ENCODE data around the gene TBK1. TPM values are rescaled to one million over a fixed set of nuclear protein-coding genes. Genes with fewer than 3 reads are reported as not detected.

Gene TBK1
- total RNA-seq, 2 experiments from 2014 or later: 22.7 to 29.5 TPM

GRCh38 chr12:64455506-64455905 lies 3.6 kb downstream of the TBK1 start:
- ChIA-PET POLR2A (interaction anchor here (0.6 to 0.9 kb wide), 3 partner anchors 12 to 35 kb away, joined by 3 to 4 read pairs (median 3); no protein-coding TSS in a partner anchor), CTCF (ENCODE audit: unreplicated experiment) (no interaction called here)
- H3K9me2 ChIP-seq (ENCODE audit: insufficient read depth, low read length): no peaks in the 10 kb centered on the region
- no TSS peak for BruUV-seq (replicated peaks)
- peaks cover 53% of the 10 kb centered on the region for H3K36me3 ChIP-seq (ENCODE audit: insufficient read depth, low read length)
- peaks cover 34% of the 10 kb centered on the region for H3K4me1 ChIP-seq (ENCODE audit: insufficient read depth, low read length, poor library complexity, severe bottlenecking)
- intact Hi-C loops (cut with micrococcal nuclease; ENCODE audit: unreplicated experiment): no loop called here
- H3K4me3 ChIP-seq (ENCODE audit: low read depth, low read length, poor library complexity, severe bottlenecking): no peak overlapping the region
- peaks cover 20% of the 10 kb centered on the region; the same call in 1 of the 2 replicates for H4K20me1 ChIP-seq (ENCODE audit: insufficient read depth, low read length)
- TF ChIP-seq EZH2phosphoT487 (IDR thresholded peaks at IDR 0.05; ENCODE audit: borderline replicate concordance, low read depth, low read length) (no peak), CTCF (conservative IDR thresholded peaks at IDR 0.05; ENCODE audit: low read length) (no peak)
- H3K9me3 ChIP-seq (ENCODE audit: low read length): no peaks in the 10 kb centered on the region
- no peak for DNase-seq (ENCODE audit: low spot score)
- H3K79me2 ChIP-seq (ENCODE audit: insufficient read depth, low read depth, low read length): peaks cover 84% of the 10 kb centered on the region
- H3K27ac ChIP-seq (ENCODE audit: low read depth, low read length, poor library complexity, severe bottlenecking): no peak overlapping the region
- H2AFZ ChIP-seq (ENCODE audit: low read length): no peak overlapping the region
- 0 out of 2 replicates have a peak overlapping the region, but pooled peaks have one; percentile 2 for H3K4me2 ChIP-seq (ENCODE audit: low read length)

GRCh38 chr12:64456119-64456518 lies 4.2 kb downstream of the TBK1 start:
- no peak overlapping the region for H3K4me3 ChIP-seq (ENCODE audit: low read depth, low read length, poor library complexity, severe bottlenecking)
- BruUV-seq (replicated peaks): no TSS peak
- peaks cover 88% of the 10 kb centered on the region for H3K79me2 ChIP-seq (ENCODE audit: insufficient read depth, low read depth, low read length)
- H3K36me3 ChIP-seq (ENCODE audit: insufficient read depth, low read length): peaks cover 56% of the 10 kb centered on the region
- peaks cover 20% of the 10 kb centered on the region; the same call in 1 of the 2 replicates for H4K20me1 ChIP-seq (ENCODE audit: insufficient read depth, low read length)
- ChIA-PET CTCF (ENCODE audit: unreplicated experiment) (no interaction called here), POLR2A (interaction anchor here (0.6 to 0.9 kb wide), 3 partner anchors 11 to 35 kb away, joined by 3 to 4 read pairs (median 3); no protein-coding TSS in a partner anchor)
- no peak overlapping the region for H3K4me2 ChIP-seq (ENCODE audit: low read length)
- H2AFZ ChIP-seq (ENCODE audit: low read length): no peak overlapping the region
- DNase-seq (ENCODE audit: low spot score): no peak
- peaks cover 28% of the 10 kb centered on the region for H3K4me1 ChIP-seq (ENCODE audit: insufficient read depth, low read length, poor library complexity, severe bottlenecking)
- intact Hi-C loops (cut with micrococcal nuclease; ENCODE audit: unreplicated experiment): no loop called here
- TF ChIP-seq CTCF (conservative IDR thresholded peaks at IDR 0.05; ENCODE audit: low read length) (no peak), EZH2phosphoT487 (IDR thresholded peaks at IDR 0.05; ENCODE audit: borderline replicate concordance, low read depth, low read length) (no peak)
- H3K9me3 ChIP-seq (ENCODE audit: low read length): no peaks in the 10 kb centered on the region
- no peak overlapping the region for H3K27ac ChIP-seq (ENCODE audit: low read depth, low read length, poor library complexity, severe bottlenecking)
- H3K9me2 ChIP-seq (ENCODE audit: insufficient read depth, low read length): no peaks in the 10 kb centered on the region

GRCh38 chr12:64457032-64457431 lies 5.1 kb downstream of the TBK1 start:
- TF ChIP-seq EZH2phosphoT487 (IDR thresholded peaks at IDR 0.05; ENCODE audit: borderline replicate concordance, low read depth, low read length) (no peak), CTCF (conservative IDR thresholded peaks at IDR 0.05; ENCODE audit: low read length) (no peak)
- no peak overlapping the region for H3K4me3 ChIP-seq (ENCODE audit: low read depth, low read length, poor library complexity, severe bottlenecking)
- H3K36me3 ChIP-seq (ENCODE audit: insufficient read depth, low read length): peaks cover 65% of the 10 kb centered on the region
- H3K79me2 ChIP-seq (ENCODE audit: insufficient read depth, low read depth, low read length): peaks cover 92% of the 10 kb centered on the region
- POLR2A ChIA-PET: interaction anchor here (0.7 to 1.0 kb wide), 3 partner anchors 26 to 241 kb away, joined by 3 read pairs; no protein-coding TSS in a partner anchor
- H2AFZ ChIP-seq (ENCODE audit: low read length): no peak overlapping the region
- no peaks in the 10 kb centered on the region for H3K9me2 ChIP-seq (ENCODE audit: insufficient read depth, low read length)
- no TSS peak for BruUV-seq (replicated peaks)
- H3K4me1 ChIP-seq (ENCODE audit: insufficient read depth, low read length, poor library complexity, severe bottlenecking): peaks cover 26% of the 10 kb centered on the region
- intact Hi-C loops (cut with micrococcal nuclease; ENCODE audit: unreplicated experiment): no loop called here
- H4K20me1 ChIP-seq (ENCODE audit: insufficient read depth, low read length): peaks cover 20% of the 10 kb centered on the region; the same call in 1 of the 2 replicates
- no peak overlapping the region for H3K27ac ChIP-seq (ENCODE audit: low read depth, low read length, poor library complexity, severe bottlenecking)
- no peak for DNase-seq (ENCODE audit: low spot score)
- CTCF ChIA-PET (ENCODE audit: unreplicated experiment): interaction anchor here (0.5 kb wide), 1 partner anchor 788 kb away, joined by 3 read pairs; no protein-coding TSS in a partner anchor
- H3K9me3 ChIP-seq (ENCODE audit: low read length): no peaks in the 10 kb centered on the region
- no peak overlapping the region for H3K4me2 ChIP-seq (ENCODE audit: low read length)

Data from OCI-LY7 (cell line).